ENCODE measurements around the gene NKD2.

DNA sequence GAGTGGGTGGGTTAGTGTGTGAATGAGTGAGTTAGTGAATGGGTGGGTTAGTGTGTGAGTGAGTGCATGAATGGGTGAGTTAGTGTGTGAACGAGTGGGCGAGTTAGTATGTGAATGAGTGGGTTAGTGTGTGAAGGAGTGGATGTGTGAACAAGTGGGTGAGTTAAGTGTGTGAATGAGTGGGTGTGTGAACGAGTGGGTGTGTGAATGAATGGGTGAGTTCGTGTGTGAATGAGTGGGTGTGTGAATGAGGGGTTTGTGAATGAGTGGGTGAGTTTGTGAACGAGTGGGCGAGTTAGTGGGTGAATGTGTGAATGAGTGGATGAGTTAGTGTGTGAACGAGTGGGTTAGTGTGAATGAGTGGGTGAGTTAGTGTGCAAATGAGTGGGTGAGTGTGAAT lies 34.0 kb downstream of the NKD2 start:
- TF ChIP-seq, protein P1, sequence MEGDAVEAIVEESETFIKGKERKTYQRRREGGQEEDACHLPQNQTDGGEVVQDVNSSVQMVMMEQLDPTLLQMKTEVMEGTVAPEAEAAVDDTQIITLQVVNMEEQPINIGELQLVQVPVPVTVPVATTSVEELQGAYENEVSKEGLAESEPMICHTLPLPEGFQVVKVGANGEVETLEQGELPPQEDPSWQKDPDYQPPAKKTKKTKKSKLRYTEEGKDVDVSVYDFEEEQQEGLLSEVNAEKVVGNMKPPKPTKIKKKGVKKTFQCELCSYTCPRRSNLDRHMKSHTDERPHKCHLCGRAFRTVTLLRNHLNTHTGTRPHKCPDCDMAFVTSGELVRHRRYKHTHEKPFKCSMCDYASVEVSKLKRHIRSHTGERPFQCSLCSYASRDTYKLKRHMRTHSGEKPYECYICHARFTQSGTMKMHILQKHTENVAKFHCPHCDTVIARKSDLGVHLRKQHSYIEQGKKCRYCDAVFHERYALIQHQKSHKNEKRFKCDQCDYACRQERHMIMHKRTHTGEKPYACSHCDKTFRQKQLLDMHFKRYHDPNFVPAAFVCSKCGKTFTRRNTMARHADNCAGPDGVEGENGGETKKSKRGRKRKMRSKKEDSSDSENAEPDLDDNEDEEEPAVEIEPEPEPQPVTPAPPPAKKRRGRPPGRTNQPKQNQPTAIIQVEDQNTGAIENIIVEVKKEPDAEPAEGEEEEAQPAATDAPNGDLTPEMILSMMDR (IDR thresholded peaks at IDR 0.05): no peak
- TF ChIP-seq POLR2A (IDR thresholded peaks at IDR 0.05): no peak

Measured in adrenal gland (tissue), 5 donors.